Transverse colon (tissue), 4 donors: ENCODE measurements around the gene CTAGE4.

Experiments
- CTCF ChIP-seq, 5 experiments: fragments of 200-600 bp in 3 of 5; fragments of 450-650 bp in 2 of 5; sonication (generic) in 3 of 5; IDR thresholded peaks; 1 replicate in 2 of 5; 2 replicates in 3 of 5; pipeline ENCODE4 v1.5.1; 2016 to 2017; ENCODE audit warnings: antibody characterized with exemption in 5 of 5, inconsistent platforms in 3 of 5, mild to moderate bottlenecking in 2 of 5, moderate library complexity in 1 of 5
- POLR2A ChIP-seq: fragments of 450-650 bp; IDR thresholded peaks from one replicate; pipeline ENCODE4 v1.6.1; 2016; ENCODE audit warnings: antibody characterized with exemption, mild to moderate bottlenecking, moderate library complexity
- POLR2AphosphoS5 ChIP-seq, 3 donors: sonication (generic); formaldehyde crosslinking; IDR thresholded peaks; one replicate each; pipeline ENCODE4 v1.6.1; 2016; ENCODE audit warnings: antibody characterized with exemption in 3 of 3

GRCh38 chr7:144137501-144137900, 45.8 kb upstream of the CTAGE4 start:
- TF ChIP-seq CTCF (IDR thresholded peaks at IDR 0.05) (no peak), POLR2AphosphoS5 (IDR thresholded peaks at IDR 0.05) (no peak), POLR2A (no peak)
